Mesenchymal stem cell (in vitro differentiated cells and primary cell): Measurements from ENCODE around the gene STK16.
"Not testable (repeated sequence)": the region's sequence is repeated elsewhere in the genome, so short reads cannot be mapped to it uniquely, and the experiment has no call there.

ENCODE experiments used
- DNase-seq: peaks from one replicate; pipeline ENCODE4 v3.0.0-alpha.2; 2013
- H2AFZ ChIP-seq: one replicate; pipeline ENCODE4 v1.6.1; 2013; ENCODE audit warnings: low read depth, mild to moderate bottlenecking, control low read depth, inconsistent platforms, low read length, moderate library complexity
- H2AK5ac ChIP-seq: 2 replicates; pipeline ENCODE4 v1.6.1; 2013; ENCODE audit warnings: low read length, moderate library complexity, mild to moderate bottlenecking, inconsistent platforms; ENCODE audit not compliant: severe bottlenecking
- H2BK120ac ChIP-seq: one replicate; pipeline ENCODE4 v1.6.1; 2013; ENCODE audit warnings: low read depth, mild to moderate bottlenecking, inconsistent platforms, low read length, moderate library complexity
- H2BK12ac ChIP-seq, 2 experiments: one replicate each; pipeline ENCODE4 v1.6.1; 2013; ENCODE audit warnings: inconsistent platforms in 2 of 2, low read length in 2 of 2, mild to moderate bottlenecking in 2 of 2, moderate library complexity in 2 of 2, control low read depth in 1 of 2
- H2BK15ac ChIP-seq: one replicate; pipeline ENCODE4 v1.6.1; 2013; ENCODE audit warnings: mild to moderate bottlenecking, low read depth, inconsistent platforms; ENCODE audit not compliant: poor library complexity, severe bottlenecking
- H2BK5ac ChIP-seq: 2 replicates; pipeline ENCODE4 v1.6.1; 2013; ENCODE audit warnings: low read depth, mild to moderate bottlenecking, low read length, control low read depth, inconsistent platforms; ENCODE audit not compliant: poor library complexity, severe bottlenecking
- H3K14ac ChIP-seq, 2 experiments: one replicate each; pipeline ENCODE4 v1.6.1; 2013; ENCODE audit warnings: inconsistent platforms in 2 of 2, low read length in 2 of 2, control low read depth in 1 of 2, mild to moderate bottlenecking in 1 of 2, moderate library complexity in 1 of 2
- H3K18ac ChIP-seq, 2 experiments: one replicate each; pipeline ENCODE4 v1.6.1; 2013; ENCODE audit warnings: inconsistent platforms in 2 of 2, low read length in 2 of 2, control low read depth in 1 of 2, low read depth in 1 of 2, mild to moderate bottlenecking in 1 of 2
- H3K23ac ChIP-seq, 2 experiments: one replicate each; pipeline ENCODE4 v1.6.1; 2013; ENCODE audit warnings: inconsistent platforms in 2 of 2, low read length in 2 of 2, mild to moderate bottlenecking in 2 of 2, moderate library complexity in 2 of 2, control low read depth in 1 of 2
- H3K27ac ChIP-seq: 2 replicates; pipeline ENCODE4 v1.5.1; 2013; ENCODE audit warnings: mild to moderate bottlenecking, moderate library complexity, low read length, control low read depth, inconsistent platforms; ENCODE audit not compliant: poor library complexity, severe bottlenecking
- H3K27me3 ChIP-seq, 2 experiments: 2 replicates each; pipeline versions ENCODE4 v1.6.1 to v1.7.0; 2013; ENCODE audit warnings: low read length in 2 of 2, mild to moderate bottlenecking in 2 of 2, moderate library complexity in 2 of 2, control low read depth in 1 of 2, inconsistent platforms in 1 of 2; ENCODE audit not compliant: control insufficient read depth in 1 of 2, insufficient read depth in 1 of 2
- H3K36me3 ChIP-seq, 2 experiments: 2 replicates each; pipeline versions ENCODE4 v1.6.1 to v1.7.0; 2013; ENCODE audit warnings: low read length in 2 of 2, control low read depth in 1 of 2, inconsistent platforms in 1 of 2, low read depth in 1 of 2, mild to moderate bottlenecking in 1 of 2; ENCODE audit not compliant: insufficient read depth in 2 of 2, control insufficient read depth in 1 of 2
- H3K4ac ChIP-seq, 2 experiments: one replicate each; pipeline ENCODE4 v1.6.1; 2013; ENCODE audit warnings: inconsistent platforms in 2 of 2, low read length in 2 of 2, mild to moderate bottlenecking in 2 of 2, moderate library complexity in 2 of 2, control low read depth in 1 of 2, low read depth in 1 of 2
- H3K4me1 ChIP-seq: 2 replicates; pipeline ENCODE4 v1.6.1; 2013; ENCODE audit warnings: low read depth, low read length, control low read depth; ENCODE audit not compliant: control insufficient read depth, insufficient read depth
- H3K4me2 ChIP-seq: 2 replicates; pipeline ENCODE4 v1.6.1; 2013; ENCODE audit warnings: low read length, mild to moderate bottlenecking, inconsistent platforms; ENCODE audit not compliant: poor library complexity, severe bottlenecking
- H3K4me3 ChIP-seq, 2 experiments: 2 replicates each; pipeline versions ENCODE4 v1.5.1 to v1.7.0; 2013; ENCODE audit warnings: low read length in 2 of 2, mild to moderate bottlenecking in 2 of 2, control low read depth in 1 of 2, low read depth in 1 of 2; ENCODE audit not compliant: insufficient read depth in 1 of 2
- H3K79me1 ChIP-seq: replicated peaks from 2 replicates; pipeline ENCODE4 v1.6.1; 2013; ENCODE audit warnings: mild to moderate bottlenecking, control low read depth, low read length, inconsistent platforms; ENCODE audit not compliant: poor library complexity, severe bottlenecking
- H3K9ac ChIP-seq: 2 replicates; pipeline ENCODE4 v1.7.0; 2013; ENCODE audit warnings: mild to moderate bottlenecking, low read length, moderate library complexity
- H3K9me3 ChIP-seq: 2 replicates; pipeline ENCODE4 v1.7.0; 2013; ENCODE audit warnings: mild to moderate bottlenecking, low read length; ENCODE audit not compliant: control insufficient read depth
- H4K8ac ChIP-seq: one replicate; pipeline ENCODE4 v1.6.1; 2013; ENCODE audit warnings: inconsistent platforms, mild to moderate bottlenecking, low read length, moderate library complexity
- H4K91ac ChIP-seq: one replicate; pipeline ENCODE4 v1.6.1; 2013; ENCODE audit warnings: mild to moderate bottlenecking, low read length, inconsistent platforms
- WGBS: methylation state at CpG from one replicate; pipeline ENCODE4 v1.1.7; 2013; ENCODE audit warnings: mixed read lengths; 5-methylcytosine and 5-hydroxymethylcytosine counted together

The STK16 gene

DNA sequence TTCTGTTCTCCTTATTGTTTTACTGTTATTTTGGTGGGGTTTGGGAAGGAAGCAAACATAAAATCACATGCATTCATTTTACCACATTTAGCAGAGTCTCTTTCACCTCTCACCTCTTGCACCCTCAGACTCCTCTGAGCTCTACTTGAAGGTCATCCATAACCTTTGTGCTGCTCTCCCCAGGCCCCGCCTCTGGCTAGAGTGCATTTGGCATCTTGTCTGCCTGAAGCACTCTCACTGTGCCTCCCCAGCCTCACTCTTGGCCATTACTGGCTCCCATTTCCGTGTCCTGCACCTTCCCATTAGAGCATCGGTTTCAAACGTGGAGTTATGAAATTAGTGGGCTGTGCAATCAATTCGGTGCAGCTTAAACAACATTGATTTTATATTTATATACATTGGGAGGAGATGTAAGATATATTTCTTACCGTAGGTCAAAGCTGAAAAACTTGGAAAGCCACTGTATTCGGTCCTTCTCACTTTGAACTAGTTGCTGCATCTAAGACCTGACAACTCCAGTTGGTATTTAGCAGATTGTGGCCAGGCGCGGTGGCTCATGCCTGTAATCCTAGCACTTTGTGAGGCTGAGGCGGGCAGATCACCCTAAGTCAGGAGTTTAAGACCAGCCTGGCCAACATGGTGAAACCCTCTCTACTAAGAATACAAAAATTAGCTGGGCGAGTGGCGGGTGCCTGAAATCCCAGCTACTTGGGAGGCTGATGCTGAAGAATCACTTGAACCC lies 45.6 kb upstream of the STK16 start:
- Histone ChIP-seq H3K4me3 (no peak overlapping the region), H3K18ac (no peak overlapping the region), H3K4ac (no peak overlapping the region), H4K8ac (no peak overlapping the region), H3K9ac (no peak overlapping the region), H2AFZ (no peak overlapping the region), H3K79me1 (no peaks in the 10 kb centered on the region), H2BK12ac (no peak overlapping the region), H4K91ac (no peak overlapping the region), H2AK5ac (no peak overlapping the region), H3K23ac (no peak overlapping the region), H3K27ac (no peak overlapping the region), H3K36me3 (no peaks in the 10 kb centered on the region), H2BK15ac (no peak overlapping the region), H3K27me3 (peaks cover 11 to 21% of the 10 kb centered on the region in 2 experiments), H2BK5ac (no peak overlapping the region), H3K9me3 (no peaks in the 10 kb centered on the region), H3K4me1 (no peaks in the 10 kb centered on the region), H2BK120ac (no peak overlapping the region), H3K4me2 (no peak overlapping the region), H3K14ac (no peak overlapping the region)
- WGBS: 91% methylated on average over 11 of the region's 12 CpGs
- no peak for DNase-seq

DNA sequence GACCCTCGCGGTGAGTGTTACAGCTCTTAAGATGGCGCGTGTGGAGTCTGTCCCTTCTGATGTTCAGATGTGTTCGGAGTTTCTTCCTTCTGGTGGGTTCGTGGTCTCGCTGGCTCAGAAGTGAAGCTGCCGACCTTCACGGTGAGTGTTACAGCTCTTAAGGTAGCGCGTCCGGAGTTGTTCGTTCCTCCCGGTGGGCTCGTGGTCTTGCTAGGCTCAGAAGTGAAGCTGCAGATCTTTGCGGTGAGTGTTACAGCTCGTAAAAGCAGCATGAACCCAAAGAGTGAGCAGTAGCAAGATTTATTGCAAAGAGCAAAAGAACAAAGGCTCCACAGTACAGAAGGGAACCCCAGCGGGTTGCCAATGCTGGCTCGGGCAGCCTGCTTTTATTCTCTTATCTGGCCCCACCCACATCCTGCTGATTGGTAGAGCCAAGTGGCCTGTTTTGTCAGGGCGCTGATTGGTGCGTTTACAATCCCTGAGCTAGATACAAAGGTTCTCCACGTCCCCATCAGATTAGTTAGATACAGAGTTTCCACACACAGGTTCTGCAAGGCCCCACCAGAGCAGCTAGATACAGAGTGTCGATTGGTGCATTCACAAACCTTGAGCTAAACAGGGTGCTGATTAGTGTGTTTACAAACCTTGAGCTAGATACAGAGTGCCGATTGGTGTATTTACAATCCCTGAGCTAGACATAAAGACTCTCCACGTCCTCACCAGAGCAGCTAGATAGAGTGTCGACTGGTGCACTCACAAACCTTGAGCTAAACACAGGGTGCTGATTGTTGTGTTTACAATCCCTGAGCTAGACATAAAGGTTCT lies 44.6 kb upstream of the STK16 start:
- H4K8ac ChIP-seq, H2BK12ac ChIP-seq, H3K4me2 ChIP-seq, H3K4me3 ChIP-seq, H3K9ac ChIP-seq, H4K91ac ChIP-seq, H3K23ac ChIP-seq, H3K79me1 ChIP-seq, H3K36me3 ChIP-seq, H3K14ac ChIP-seq, H3K27ac ChIP-seq, H3K4me1 ChIP-seq, DNase-seq, H3K4ac ChIP-seq, H2BK5ac ChIP-seq, H2AK5ac ChIP-seq, H2AFZ ChIP-seq, H3K18ac ChIP-seq, H3K9me3 ChIP-seq, H2BK15ac ChIP-seq, H2BK120ac ChIP-seq: not testable (repeated sequence)
- 88% methylated on average over 23 of the region's 26 CpGs for WGBS
- peaks cover 11 to 17% of the 10 kb centered on the region in 2 experiments for H3K27me3 ChIP-seq

DNA sequence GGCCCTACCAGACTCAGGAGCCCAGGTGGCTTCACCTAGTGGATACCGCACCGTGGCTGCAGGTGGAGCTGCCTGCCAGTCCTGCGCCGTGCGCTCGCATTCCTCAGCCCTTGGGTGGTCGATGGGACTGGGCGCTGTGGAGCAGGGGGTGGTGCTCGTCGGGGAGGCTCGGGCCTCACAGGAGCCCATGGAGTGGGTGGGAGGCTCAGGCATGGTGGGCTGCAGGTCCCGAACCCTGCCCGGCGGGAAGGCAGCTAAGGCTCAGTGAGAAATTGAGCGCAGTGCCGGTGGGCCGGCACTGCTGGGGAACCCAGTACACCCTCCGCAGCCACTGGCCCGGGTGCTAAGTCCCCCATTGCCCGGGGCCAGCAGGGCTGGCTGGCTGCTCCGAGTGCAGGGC lies 43.9 kb upstream of the STK16 start:
- not testable (repeated sequence) for H4K91ac ChIP-seq, H3K4me1 ChIP-seq, H3K36me3 ChIP-seq, H3K4me2 ChIP-seq, H2BK120ac ChIP-seq, DNase-seq, H2AK5ac ChIP-seq, H3K9ac ChIP-seq, H2BK5ac ChIP-seq, H3K27ac ChIP-seq, H3K23ac ChIP-seq, H3K4me3 ChIP-seq, H3K14ac ChIP-seq, H3K79me1 ChIP-seq, H3K18ac ChIP-seq, H3K9me3 ChIP-seq, H3K4ac ChIP-seq, H2BK12ac ChIP-seq, H2BK15ac ChIP-seq, H2AFZ ChIP-seq, H4K8ac ChIP-seq
- 97% methylated on average over 16 of the region's 21 CpGs for WGBS
- H3K27me3 ChIP-seq: peaks cover 11 to 14% of the 10 kb centered on the region in 2 experiments

DNA sequence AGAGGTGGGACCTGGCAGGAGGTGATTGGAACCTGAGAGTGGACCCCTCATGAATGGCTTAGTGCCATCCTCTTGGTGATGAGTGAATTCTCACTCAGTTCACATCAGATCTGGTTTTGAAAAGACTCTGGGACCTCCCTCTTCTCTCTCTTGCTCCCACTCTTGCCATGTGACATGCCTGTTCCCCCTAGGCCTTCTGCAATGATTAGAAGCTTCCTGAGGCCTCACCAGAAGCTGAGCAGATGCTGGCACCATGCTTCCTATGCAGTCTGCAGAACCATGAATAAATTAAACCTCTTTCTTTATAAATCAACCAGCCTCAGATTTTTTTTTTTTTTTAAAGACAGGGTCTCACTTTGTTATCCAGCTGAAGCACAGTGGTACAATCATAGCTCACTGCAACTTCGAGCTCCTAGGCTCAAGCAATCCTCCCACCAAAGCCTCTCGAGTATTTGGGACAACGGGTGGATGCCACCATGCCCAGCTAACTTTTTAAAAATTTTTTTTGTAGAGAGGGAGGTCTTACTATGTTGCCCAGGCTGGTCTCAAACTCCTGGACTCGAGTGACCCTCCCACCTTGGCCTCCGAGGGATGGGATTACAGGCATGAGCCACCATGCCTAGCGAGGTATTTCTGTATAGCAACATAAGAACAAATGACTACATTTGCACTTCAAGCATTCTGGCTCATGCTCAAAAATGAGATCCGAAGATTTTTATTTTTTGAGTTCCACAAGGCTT lies 40.7 kb upstream of the STK16 start:
- Histone ChIP-seq H3K4me2 (no peak overlapping the region), H3K4me1 (peaks cover 14% of the 10 kb centered on the region), H3K36me3 (peaks cover 15 to 19% of the 10 kb centered on the region in 2 experiments), H3K4ac (no peak overlapping the region), H4K8ac (no peak overlapping the region), H3K27me3 (peaks cover 1 to 3% of the 10 kb centered on the region in 2 experiments), H2BK15ac (no peak overlapping the region), H2AK5ac (no peak overlapping the region), H2BK12ac (no peak overlapping the region), H3K9ac (no peak overlapping the region), H3K4me3 (no peak overlapping the region), H3K79me1 (peaks cover 8% of the 10 kb centered on the region), H2BK5ac (no peak overlapping the region), H2AFZ (no peak overlapping the region), H3K9me3 (no peaks in the 10 kb centered on the region), H2BK120ac (no peak overlapping the region), H3K23ac (no peak overlapping the region), H3K27ac (no peak overlapping the region), H4K91ac (no peak overlapping the region), H3K18ac (no peak overlapping the region), H3K14ac (no peak overlapping the region)
- WGBS: 85% methylated on average over 7 of the region's 7 CpGs
- DNase-seq: no peak
